K562 (cell line): ENCODE data around the gene SYCN. TPM values are rescaled to one million over a fixed set of nuclear protein-coding genes. Genes with fewer than 3 reads are reported as not detected.

Experiments
- ATAC-seq: fragments of 200-7000 bp; cut with Tn5 transposase; 3 replicates; pipeline ENCODE4 v1.9.1; 2020; ENCODE audit warnings: moderate library complexity
- BruUV-seq: library from RNA; stranded (reverse); fragments of 400-500 nt; replicated peaks from 2 replicates; lab custom pipeline; 2021; lab: Mats Ljungman, UMichigan
- CTCF ChIA-PET: fragments of 300-600 bp; formaldehyde crosslinking; extraction: SDS; loops from one replicate; lab custom pipeline; 2021; ENCODE audit warnings: low intra/inter-chr PET ratio; lab: Yijun Ruan, JAX
- POLR2A ChIA-PET: fragments of 300-600, 350-650 bp; sonication (Branson Sonifier 250); formaldehyde crosslinking; extraction: SDS; loops from one replicate; lab custom pipeline; 2021; ENCODE audit warnings: antibody characterized with exemption, inconsistent platforms; lab: Yijun Ruan, JAX
- DNase-seq, 4 experiments: peaks; one replicate each; pipeline versions ENCODE4 v3.0.0 to v3.0.0-alpha.2; 2011 to 2018; ENCODE audit warnings: low spot score in 3 of 4, mixed read lengths in 3 of 4; ENCODE audit errors: extremely low read depth in 1 of 4
- FAIRE-seq: peaks from 2 replicates; lab custom pipeline; 2011; peaks lifted over from hg19 to GRCh38; lab: Jason Lieb, UNC
- H2AFZ ChIP-seq: 2 replicates; pipeline ENCODE4 v1.6.0; 2011; ENCODE audit warnings: low read depth, low read length, control low read depth, inconsistent platforms
- H3K27ac ChIP-seq: fragments of 200-600 bp; 3 replicates; pipeline ENCODE4 v1.8.0; 2011; ENCODE audit warnings: low read depth, mild to moderate bottlenecking, control low read depth, inconsistent platforms, low read length, moderate library complexity, mixed read lengths; ENCODE audit errors: extremely low read depth
- H3K27me3 ChIP-seq, 2 experiments: fragments of 300-600 bp in 1 of 2; 2 replicates in 1 of 2; 3 replicates in 1 of 2; pipeline versions ENCODE4 v1.6.0 to v1.8.0; 2011; ENCODE audit warnings: inconsistent platforms in 2 of 2, low read length in 2 of 2, mild to moderate bottlenecking in 1 of 2, mixed read lengths in 1 of 2, moderate library complexity in 1 of 2; ENCODE audit not compliant: control insufficient read depth in 2 of 2, insufficient read depth in 2 of 2
- H3K36me3 ChIP-seq: fragments of 300-600 bp; 3 replicates; pipeline ENCODE4 v1.8.0; 2011; ENCODE audit warnings: mild to moderate bottlenecking, low read length, inconsistent platforms; ENCODE audit not compliant: control insufficient read depth, insufficient read depth
- H3K4me1 ChIP-seq, 2 experiments: fragments of 200-600 bp in 1 of 2; replicated peaks in 1 of 2; 2 replicates in 1 of 2; 3 replicates in 1 of 2; pipeline versions ENCODE4 v1.5.1 to v1.8.0; 2011; ENCODE audit warnings: inconsistent platforms in 2 of 2, low read length in 2 of 2, mild to moderate bottlenecking in 1 of 2, mixed read lengths in 1 of 2, moderate library complexity in 1 of 2; ENCODE audit not compliant: control insufficient read depth in 2 of 2, insufficient read depth in 2 of 2
- H3K4me2 ChIP-seq: 2 replicates; pipeline ENCODE4 v1.6.1; 2011; ENCODE audit warnings: low read length, control low read depth, inconsistent platforms, mixed read lengths; ENCODE audit not compliant: insufficient read depth
- H3K4me3 ChIP-seq: fragments of 200-600 bp; sonication (generic), shearing (Covaris generic); 2 replicates; pipeline ENCODE4 v1.5.1; 2016; ENCODE audit warnings: control low read depth, inconsistent platforms
- H3K79me2 ChIP-seq: fragments of 200-600 bp; 3 replicates; pipeline ENCODE4 v1.8.0; 2011; ENCODE audit warnings: low read length, inconsistent platforms; ENCODE audit not compliant: control insufficient read depth, insufficient read depth
- H3K9ac ChIP-seq, 2 experiments: 2 replicates each; pipeline versions ENCODE4 v1.6.0 to v1.6.1; 2011; ENCODE audit warnings: low read depth in 2 of 2, low read length in 2 of 2, control low read depth in 1 of 2, inconsistent platforms in 1 of 2, mild to moderate bottlenecking in 1 of 2, mixed read lengths in 1 of 2; ENCODE audit not compliant: insufficient read depth in 1 of 2
- H3K9me1 ChIP-seq: one replicate; pipeline ENCODE4 v1.6.0; 2011; ENCODE audit warnings: inconsistent platforms, mild to moderate bottlenecking, low read length, moderate library complexity; ENCODE audit not compliant: control insufficient read depth, insufficient read depth
- H3K9me3 ChIP-seq: replicated peaks from 2 replicates; pipeline ENCODE4 v1.5.1; 2011; ENCODE audit warnings: low read depth, low read length, inconsistent platforms; ENCODE audit not compliant: control insufficient read depth, insufficient read depth
- H4K20me1 ChIP-seq: replicated peaks from 2 replicates; pipeline ENCODE4 v1.6.1; 2011; ENCODE audit warnings: low read length, inconsistent platforms, mixed read lengths; ENCODE audit not compliant: control insufficient read depth, insufficient read depth
- COPS2 ChIP-seq: fragments of 450-650 bp; conservative IDR thresholded peaks from 2 replicates; pipeline ENCODE4 v1.6.1; 2016; ENCODE audit warnings: mild to moderate bottlenecking, moderate library complexity
- HIVEP1 ChIP-seq: fragments of 250-450 bp; sonication (Bioruptor Pico); IDR thresholded peaks from 2 replicates; pipeline ENCODE4 v1.4.0; 2020; ENCODE audit warnings: mild to moderate bottlenecking
- HSF4 ChIP-seq: fragments of 250-450 bp; sonication (Bioruptor Pico); IDR thresholded peaks from 2 replicates; pipeline ENCODE4 v2.1.2; 2022; ENCODE audit warnings: mild to moderate bottlenecking, moderate library complexity, borderline replicate concordance
- PCBP1 ChIP-seq: fragments of 200-400 bp; formaldehyde crosslinking; IDR thresholded peaks from 2 replicates; pipeline ENCODE4 v1.6.1; 2018; ENCODE audit warnings: mild to moderate bottlenecking, low read depth, low read length; ENCODE audit not compliant: poor library complexity, severe bottlenecking
- SNIP1 ChIP-seq: fragments of 450-650 bp; IDR thresholded peaks from 2 replicates; pipeline ENCODE4 v1.7.1; 2017; ENCODE audit warnings: low read depth, mild to moderate bottlenecking
- SP1 ChIP-seq: sonication (generic); formaldehyde crosslinking; IDR thresholded peaks from 2 replicates; pipeline ENCODE4 v1.8.1; 2022; ENCODE audit warnings: mild to moderate bottlenecking, missing genetic modification reagents
- YBX1 ChIP-seq: fragments of 450-650 bp; IDR thresholded peaks from 2 replicates; pipeline ENCODE4 v1.7.1; 2016; ENCODE audit warnings: mild to moderate bottlenecking
- YY1 ChIP-seq, 3 experiments: IDR thresholded peaks; 2 replicates each; pipeline ENCODE4 v1.6.1; 2011; ENCODE audit warnings: low read length in 2 of 3, mild to moderate bottlenecking in 2 of 3, moderate library complexity in 2 of 3, borderline replicate concordance in 1 of 3, control low read depth in 1 of 3, low read depth in 1 of 3; ENCODE audit not compliant: insufficient read depth in 3 of 3, insufficient replicate concordance in 2 of 3, control insufficient read depth in 1 of 3, insufficient read length in 1 of 3; ENCODE audit errors: extremely low read depth in 1 of 3
- ZNF140 ChIP-seq: fragments of 250-450 bp; sonication (Bioruptor Pico); IDR thresholded peaks from 2 replicates; pipeline ENCODE4 v1.8.0; 2021; ENCODE audit warnings: moderate library complexity, mild to moderate bottlenecking, inconsistent platforms
- WGBS: fragments of 100-300 bp; shearing (Covaris generic); methylation state at CpG from one replicate; pipeline ENCODE4 v1.1.6; 2016; ENCODE audit warnings: low coverage, mixed read lengths; ENCODE audit not compliant: insufficient coverage; ENCODE audit errors: missing lambda C conversion rate; 5-methylcytosine and 5-hydroxymethylcytosine counted together
- in situ Hi-C: fragments of 300-500 bp; cut with MboI; formaldehyde crosslinking; loops from 4 replicates; pipeline ENCODE4 v1.15.0; 2018; ENCODE audit warnings: inconsistent platforms, mixed read lengths
- intact Hi-C: fragments of 100-400 bp; cut with micrococcal nuclease; formaldehyde crosslinking; loops from 2 replicates; pipeline ENCODE4 v1.14.2; 2022
- polyA plus RNA-seq, 8 experiments: library from polyadenylated mRNA; depleted of rRNA in 4 of 8; stranded (reverse) in 5 of 8; unstranded in 3 of 8; fragments of >200 nt; fragmentation: Nextera tagmentation in 2 of 8; fragmentation: Illumina TruSeq in 1 of 8; extraction: Ambion mirVana in 2 of 8; extraction: Trizol in 1 of 8; gene quantifications; 2 replicates each; pipeline versions ENCODE4 v1.2.1 to v1.2.3, GENCODE V29; 2011 to 2014; ENCODE audit warnings: inconsistent platforms in 1 of 8, missing spikeins in 1 of 8
- total RNA-seq, 7 experiments: library from RNA; depleted of rRNA in 6 of 7; stranded (reverse); fragments of >200 nt in 6 of 7; fragmentation: Illumina TruSeq in 2 of 7; extraction: Trizol in 2 of 7; gene quantifications; 2 replicates each; pipeline versions ENCODE4 v1.2.1 to v1.2.3, GENCODE V29; 2011 to 2021; ENCODE audit warnings: low replicate concordance in 1 of 7

The SYCN gene
- total and polyA plus RNA-seq, 9 of the 15 experiments (the other 6 are each of a cell fraction or from before 2014, with no cell fraction given): not detected

- Histone ChIP-seq H2AFZ (no peak overlapping the region), H3K36me3 (no peaks in the 10 kb centered on the region), H3K9me1 (no peaks in the 10 kb centered on the region), H3K4me2 (no peak overlapping the region), H3K4me3 (no peak overlapping the region), H3K27me3 (peaks cover 0 to 10% of the 10 kb centered on the region in 2 experiments; a peak in 2 of 5 replicates), H3K9me3 (no peaks in the 10 kb centered on the region), H3K9ac (no peak overlapping the region), H4K20me1 (no peaks in the 10 kb centered on the region), H3K79me2 (no peaks in the 10 kb centered on the region), H3K27ac (no peak overlapping the region), H3K4me1 (peaks cover 0 to 8% of the 10 kb centered on the region in 2 experiments; a peak in 3 of 5 replicates)
- CTCF ChIA-PET: no interaction called here
- FAIRE-seq: no peak
- POLR2A ChIA-PET: no interaction called here
- WGBS: 29% methylated on average over 10 of the region's 12 CpGs
- TF ChIP-seq SNIP1 (no peak), PCBP1 (no peak), YBX1 (no peak), HIVEP1 (CRISPR knock-in tag) (no peak), COPS2 (no peak), HSF4 (CRISPR knock-in tag) (no peak), ZNF140 (CRISPR knock-in tag) (no peak), YY1 (IDR thresholded peaks at IDR 0.05; ENCODE audit: borderline replicate concordance in 1 of 3, control insufficient read depth in 1 of 3, extremely low read depth in 1 of 3, insufficient read depth in 3 of 3, insufficient read length in 1 of 3, insufficient replicate concordance in 2 of 3, low read depth in 1 of 3, low read length in 2 of 3) (no peak), SP1 (CRISPR knock-in tag) (no peak)
- peak; percentile 53 for ATAC-seq
- BruUV-seq: no TSS peak
- no peak for DNase-seq
- intact Hi-C loops: no loop called here
- in situ Hi-C loops: no loop called here
These were observed 32.5 kb upstream of the SYCN start for GRCh38 chr19:39236527-39236926.
